Measurements from ENCODE around the gene RHBDL1. TPM values are rescaled to one million over a fixed set of nuclear protein-coding genes. Genes with fewer than 3 reads are reported as not detected.

Gene RHBDL1
- polyA plus RNA-seq, 3 donors, result 1.6 to 2.5 (median 1.8) TPM

- DNase-seq, result peak; percentile 94
Observed at GRCh38 chr16:636206-637080, 39.0 kb upstream of the RHBDL1 start, which contains the start of gene METTL26. METTL26 (minus strand) TSS chr16:636305; CDS start chr16:636290, 15 bp downstream.

- DNase-seq, result no peak
Observed at GRCh38 chr16:637081-638018, 38.1 kb upstream of the RHBDL1 start.

- DNase-seq, result no peak
Observed at GRCh38 chr16:638034-638543, 37.4 kb upstream of the RHBDL1 start.

GRCh38 chr16:638836-639235 lies 36.6 kb upstream of the RHBDL1 start:
- DNase-seq, result no peak

GRCh38 chr16:640614-641013 lies 34.9 kb upstream of the RHBDL1 start:
- no peak for DNase-seq

DNA sequence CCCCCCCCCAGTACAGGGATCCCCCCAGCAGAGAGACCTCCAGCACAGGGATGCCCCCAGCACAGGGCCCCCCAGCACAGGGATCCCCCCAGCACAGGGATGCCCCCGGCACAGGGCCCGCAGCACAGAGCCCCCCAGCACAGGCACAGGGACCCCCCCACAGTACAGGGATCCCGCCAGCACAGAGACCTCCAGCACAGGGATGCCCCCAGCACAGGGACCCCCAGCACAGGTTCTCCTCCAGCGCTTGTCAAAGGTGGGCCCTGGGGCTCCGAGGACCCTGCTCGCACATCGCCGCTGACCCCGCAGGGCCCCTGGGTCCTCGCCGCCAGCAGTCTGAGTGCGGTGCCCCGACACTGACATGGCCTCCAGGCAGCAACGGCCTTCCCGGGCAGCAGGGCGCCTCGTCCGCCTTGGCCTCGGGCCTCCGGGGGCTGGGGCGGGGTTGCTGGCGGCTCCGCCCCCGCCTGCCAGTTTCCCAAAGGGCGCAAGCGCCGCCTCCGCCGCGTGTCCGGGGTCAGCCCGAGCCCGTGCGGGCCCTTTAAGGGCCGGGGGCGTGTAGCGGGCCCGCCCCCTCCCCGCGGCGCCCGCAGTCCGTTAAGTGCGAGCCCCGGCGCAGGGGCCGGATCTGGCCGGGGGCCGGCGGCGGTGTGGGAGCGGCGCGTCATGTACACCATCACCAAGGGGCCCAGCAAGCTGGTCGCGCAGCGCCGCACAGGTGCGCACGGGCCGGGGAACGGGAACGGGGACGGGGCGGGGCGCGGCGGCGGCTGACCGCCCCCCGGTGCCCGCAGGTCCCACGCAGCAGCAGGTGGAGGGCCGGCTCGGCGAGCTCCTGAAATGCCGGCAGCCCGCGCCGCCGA lies 33.9 kb upstream of the RHBDL1 start, which contains the start of gene MCRIP2:
MCRIP2 (plus strand) TSS at position 503 of the 863 bp plus-strand sequence; CDS start at position 667, 164 bp downstream.
- no peak for DNase-seq

GRCh38 chr16:642189-643049 lies 33.1 kb upstream of the RHBDL1 start:
- DNase-seq, result no peak

- no peak for DNase-seq
Observed at GRCh38 chr16:643050-643368, 32.5 kb upstream of the RHBDL1 start.

- DNase-seq, result no peak
Observed at GRCh38 chr16:644556-644955, 30.9 kb upstream of the RHBDL1 start.

- DNase-seq, result no peak
Observed at GRCh38 chr16:645852-646678, 29.4 kb upstream of the RHBDL1 start.

DNA sequence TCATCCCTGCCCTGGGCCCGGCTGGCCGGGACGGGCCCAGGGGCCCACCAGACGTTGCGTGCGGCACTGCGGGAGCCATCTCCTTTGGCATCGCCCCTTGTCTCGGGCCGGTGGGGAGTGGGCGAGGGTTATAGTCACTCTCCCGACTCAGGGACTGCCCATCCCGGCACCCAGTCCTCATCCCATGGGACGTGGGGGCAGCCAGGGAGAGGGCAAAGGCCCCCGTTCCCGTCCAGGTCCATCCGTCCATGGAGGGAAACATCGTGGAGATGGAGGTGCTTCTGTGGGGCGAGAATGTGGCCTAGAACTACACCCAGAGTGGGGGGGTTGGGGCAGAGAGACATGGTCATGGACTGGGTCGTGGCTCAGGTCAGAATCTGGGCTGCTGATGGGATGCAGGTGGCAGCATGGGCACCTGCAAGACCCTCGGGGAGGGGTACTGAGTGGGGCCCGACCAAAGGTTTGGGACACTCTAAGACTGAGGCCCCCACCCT lies 28.7 kb upstream of the RHBDL1 start:
- DNase-seq, result no peak

- DNase-seq, result no peak
Observed at GRCh38 chr16:647173-647902, 28.1 kb upstream of the RHBDL1 start.

- no peak for DNase-seq
Observed at GRCh38 chr16:648071-648780, 27.2 kb upstream of the RHBDL1 start.

DNA sequence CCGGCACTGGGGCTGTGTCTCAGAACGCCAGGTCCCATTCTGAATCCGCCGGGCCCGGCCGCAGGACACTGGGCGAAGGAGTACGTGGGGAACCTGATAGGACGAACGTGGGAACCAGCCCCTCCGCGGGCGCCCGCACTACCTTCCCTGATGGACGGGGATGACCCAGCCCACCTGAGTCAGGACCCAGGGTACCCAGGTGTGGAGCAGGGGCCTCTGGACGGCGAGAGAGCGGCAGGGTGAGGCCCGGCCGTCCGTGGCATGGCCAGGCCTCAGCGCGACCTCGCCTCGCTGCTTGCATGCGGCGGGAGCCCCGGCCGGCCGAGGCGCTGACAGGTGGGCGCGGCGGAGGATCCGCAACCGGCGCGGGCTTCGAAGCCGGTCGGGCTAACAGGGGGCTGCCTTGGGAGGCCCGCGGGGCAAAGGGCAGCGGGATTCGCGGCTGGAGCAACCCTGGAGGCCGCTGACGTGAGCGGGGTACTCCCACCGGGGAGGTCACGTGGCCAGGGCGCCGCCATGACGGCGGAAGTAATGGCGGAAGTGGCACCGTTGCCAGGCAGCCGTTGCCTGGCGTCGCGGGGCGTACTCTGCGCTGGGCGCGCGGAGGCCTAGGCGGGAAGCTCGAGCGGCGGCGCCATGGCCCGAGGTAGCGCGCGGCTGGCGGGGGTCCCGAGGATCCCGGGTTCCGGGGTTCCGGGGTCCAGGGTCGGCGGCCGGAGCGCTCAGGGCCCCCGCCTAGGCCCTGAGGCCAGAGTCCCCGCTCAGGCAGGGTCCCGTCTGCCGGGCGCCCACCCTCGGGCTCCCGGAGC lies 26.5 kb upstream of the RHBDL1 start, which contains the start of gene WDR90:
WDR90 (plus strand) TSS at position 585 of the 809 bp plus-strand sequence; CDS start at position 637, 52 bp downstream.
- peak; percentile 88 for DNase-seq

DNA sequence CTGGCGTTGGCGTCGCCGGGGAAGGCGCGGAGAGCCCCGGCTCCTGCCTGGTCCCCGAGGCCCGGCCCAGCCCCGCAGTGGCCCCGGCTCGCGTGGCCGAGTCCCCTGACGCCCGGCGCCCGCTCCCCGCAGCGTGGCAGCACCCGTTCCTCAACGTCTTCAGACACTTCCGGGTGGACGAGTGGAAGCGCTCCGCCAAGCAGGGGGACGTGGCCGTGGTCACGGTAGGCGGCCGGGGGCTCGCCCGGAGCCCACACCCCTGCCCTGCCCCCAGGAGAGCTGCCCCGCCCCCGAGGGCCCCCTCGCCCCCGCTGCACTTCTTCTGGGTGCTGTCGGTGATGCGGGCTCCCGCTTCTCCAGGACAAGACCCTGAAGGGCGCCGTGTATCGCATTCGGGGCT lies 25.8 kb upstream of the RHBDL1 start:
- no peak for DNase-seq

DNA sequence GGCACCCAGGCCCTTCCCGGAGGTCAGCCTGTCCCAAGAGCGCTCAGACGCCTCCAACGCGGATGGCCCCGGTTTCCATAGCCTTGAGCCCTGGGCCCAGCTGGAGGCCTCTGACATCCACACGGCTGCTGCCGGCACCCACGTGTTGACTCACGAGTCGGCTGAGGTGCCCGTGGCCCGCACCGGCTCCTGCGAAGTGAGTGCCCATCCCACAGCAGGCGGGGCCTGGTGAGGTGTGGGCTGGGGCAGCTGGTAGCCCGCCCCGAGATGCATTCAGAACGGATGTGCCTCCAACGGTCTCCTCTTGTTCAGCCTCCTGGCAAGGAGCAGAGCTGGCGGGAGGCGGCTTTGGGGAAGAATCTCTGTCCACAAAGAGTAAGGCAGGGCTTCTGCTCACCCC lies 23.6 kb upstream of the RHBDL1 start:
- DNase-seq, result no peak
